C4-2B (cell line): ENCODE measurements around the gene TMPRSS2.

Experiments used
- H3K27ac ChIP-seq: fragments of 450-650 bp; 2 replicates; pipeline ENCODE4 v1.5.1; 2017
- ZFX ChIP-seq: fragments of 450-650 bp; IDR thresholded peaks from 2 replicates; pipeline ENCODE4 v1.6.1; 2017
- TF ChIP-seq, protein P1 (sequence below): fragments of 450-650 bp; conservative IDR thresholded peaks from 2 replicates; pipeline ENCODE4 v1.5.1; 2017; ENCODE audit warnings: mild to moderate bottlenecking

TMPRSS2 gene

DNA sequence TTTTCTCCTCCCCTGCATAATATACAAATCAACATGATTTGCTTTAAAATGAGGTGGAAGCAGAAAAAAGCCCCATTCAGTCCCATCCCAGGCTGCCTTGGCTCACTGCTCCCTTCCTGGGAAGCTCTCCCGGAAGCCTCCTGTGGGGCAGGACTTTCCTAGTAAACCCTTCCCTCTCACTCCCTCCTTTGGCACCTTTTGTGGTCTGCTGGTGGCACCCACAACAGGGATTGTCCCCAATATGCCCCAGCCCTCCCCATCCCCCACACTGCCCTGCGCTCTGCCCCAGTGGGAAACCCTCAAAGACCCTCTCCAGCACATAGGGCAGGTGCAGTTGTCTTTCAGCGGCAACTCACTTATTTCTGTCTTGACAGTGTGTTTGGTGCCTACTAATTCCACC is 1.8 kb upstream of the TMPRSS2 start:
- TF ChIP-seq, protein P1, sequence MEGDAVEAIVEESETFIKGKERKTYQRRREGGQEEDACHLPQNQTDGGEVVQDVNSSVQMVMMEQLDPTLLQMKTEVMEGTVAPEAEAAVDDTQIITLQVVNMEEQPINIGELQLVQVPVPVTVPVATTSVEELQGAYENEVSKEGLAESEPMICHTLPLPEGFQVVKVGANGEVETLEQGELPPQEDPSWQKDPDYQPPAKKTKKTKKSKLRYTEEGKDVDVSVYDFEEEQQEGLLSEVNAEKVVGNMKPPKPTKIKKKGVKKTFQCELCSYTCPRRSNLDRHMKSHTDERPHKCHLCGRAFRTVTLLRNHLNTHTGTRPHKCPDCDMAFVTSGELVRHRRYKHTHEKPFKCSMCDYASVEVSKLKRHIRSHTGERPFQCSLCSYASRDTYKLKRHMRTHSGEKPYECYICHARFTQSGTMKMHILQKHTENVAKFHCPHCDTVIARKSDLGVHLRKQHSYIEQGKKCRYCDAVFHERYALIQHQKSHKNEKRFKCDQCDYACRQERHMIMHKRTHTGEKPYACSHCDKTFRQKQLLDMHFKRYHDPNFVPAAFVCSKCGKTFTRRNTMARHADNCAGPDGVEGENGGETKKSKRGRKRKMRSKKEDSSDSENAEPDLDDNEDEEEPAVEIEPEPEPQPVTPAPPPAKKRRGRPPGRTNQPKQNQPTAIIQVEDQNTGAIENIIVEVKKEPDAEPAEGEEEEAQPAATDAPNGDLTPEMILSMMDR = no peak
- no peak for TF ChIP-seq ZFX
- peak overlapping the region; percentile 99 for H3K27ac ChIP-seq

DNA sequence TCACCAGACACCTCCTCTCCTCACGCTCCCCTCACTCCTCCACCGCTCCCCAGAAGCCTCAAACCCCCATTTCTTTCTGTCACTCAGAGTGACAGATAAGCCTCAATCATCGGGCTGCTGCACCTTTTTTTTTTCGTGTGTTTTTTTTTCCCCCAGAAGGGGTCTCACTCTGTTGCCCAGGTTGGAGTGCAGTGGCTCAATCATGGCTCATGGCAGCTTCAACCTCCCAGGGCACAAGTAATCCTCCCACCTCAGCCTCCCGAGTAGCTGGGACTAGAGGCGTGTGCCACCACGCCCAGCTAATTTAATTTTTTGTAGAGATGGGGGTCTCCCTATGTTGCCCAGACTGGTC is 1.2 kb upstream of the TMPRSS2 start:
- TF ChIP-seq ZFX = no peak
- TF ChIP-seq, protein P1 = peak; percentile 67
- peak overlapping the region; percentile 99 for H3K27ac ChIP-seq

DNA sequence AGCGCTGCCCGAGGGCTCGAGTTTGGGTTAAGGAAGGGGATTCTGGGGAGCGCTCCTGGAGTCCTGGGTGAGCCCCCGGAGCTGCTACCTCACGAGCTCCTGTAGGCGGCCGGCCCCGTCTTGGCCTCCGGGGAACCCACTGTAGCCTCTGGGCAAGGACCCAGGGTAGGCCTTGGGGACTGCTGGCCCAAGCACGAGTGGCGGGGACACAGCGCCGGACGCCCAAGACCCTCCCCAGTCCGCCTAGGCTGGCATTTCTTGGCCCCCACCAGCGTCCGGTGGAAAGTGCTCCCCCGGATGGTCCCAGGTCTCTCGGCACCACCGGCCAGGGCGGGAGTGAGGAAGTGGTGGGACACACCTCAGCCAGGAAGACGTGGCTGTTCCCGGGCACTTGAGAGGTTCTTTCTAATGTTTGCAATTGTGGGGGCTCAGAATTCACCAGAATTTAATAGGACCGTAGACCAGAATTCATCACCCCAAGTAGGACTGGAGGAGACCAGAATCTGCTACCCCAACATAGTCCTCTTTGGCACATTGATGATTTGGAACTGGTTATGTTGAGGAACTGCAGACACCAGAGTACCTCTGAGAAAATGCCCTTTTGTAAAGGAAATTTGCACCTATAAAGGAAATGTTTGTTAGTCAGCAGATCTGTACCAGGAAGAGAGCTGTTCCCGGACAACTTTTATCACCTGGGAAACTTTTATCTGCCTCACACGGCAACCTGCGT is 622 bp upstream of the TMPRSS2 start:
- TF ChIP-seq, protein P1 = no peak
- peak; percentile 52; the same call in 1 of the 2 replicates for TF ChIP-seq ZFX
- H3K27ac ChIP-seq = peak overlapping the region; percentile 99

DNA sequence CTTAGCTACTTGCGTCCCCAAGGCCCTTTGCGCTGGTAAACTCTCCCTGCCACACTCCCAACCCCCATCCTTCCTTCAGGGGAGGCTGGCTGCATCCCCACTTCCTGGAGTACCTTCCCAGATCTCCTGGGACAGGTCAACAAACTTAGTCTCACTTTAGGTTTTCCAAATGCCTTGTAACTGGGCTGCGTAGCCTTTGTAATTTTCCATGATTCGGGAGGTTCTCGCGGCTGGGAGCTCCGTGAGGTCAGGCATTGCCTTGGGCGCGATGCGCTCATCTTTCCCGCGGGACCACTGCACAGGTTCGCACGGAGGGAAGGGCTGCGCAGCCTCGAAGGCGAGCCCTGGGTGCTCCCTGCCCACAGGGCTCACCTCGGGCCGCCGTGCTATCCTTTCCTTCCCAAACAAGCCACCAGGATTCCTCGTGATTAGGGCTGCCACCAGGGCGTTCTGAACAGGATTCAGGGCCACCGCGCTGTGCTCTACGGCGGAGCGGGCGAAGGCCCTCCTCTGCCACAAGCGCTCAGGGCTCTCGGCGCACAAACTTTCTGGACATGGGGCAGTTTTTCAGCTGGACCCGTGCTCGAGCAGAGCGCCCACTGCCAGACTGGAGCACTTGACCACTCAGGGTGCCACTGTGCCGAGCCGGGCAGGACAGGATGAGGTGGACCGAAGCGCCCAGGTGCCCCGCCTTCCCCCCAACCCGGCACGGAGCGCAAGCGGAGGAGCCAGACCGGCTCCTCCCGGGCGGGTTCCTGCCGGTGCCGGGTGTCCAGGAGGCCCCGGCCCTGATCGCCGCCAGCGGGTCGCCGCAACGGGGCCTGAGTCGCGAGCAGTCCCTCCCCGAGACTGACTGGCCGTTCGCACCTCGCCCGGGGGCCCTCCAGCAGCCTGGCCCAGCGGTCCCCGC is 1.1 kb downstream of the TMPRSS2 start:
- peak overlapping the region; percentile 99 for H3K27ac ChIP-seq
- TF ChIP-seq, protein P1 = no peak
- TF ChIP-seq ZFX = 0 out of 2 replicates have a peak, but pooled peaks have one; percentile 39

DNA sequence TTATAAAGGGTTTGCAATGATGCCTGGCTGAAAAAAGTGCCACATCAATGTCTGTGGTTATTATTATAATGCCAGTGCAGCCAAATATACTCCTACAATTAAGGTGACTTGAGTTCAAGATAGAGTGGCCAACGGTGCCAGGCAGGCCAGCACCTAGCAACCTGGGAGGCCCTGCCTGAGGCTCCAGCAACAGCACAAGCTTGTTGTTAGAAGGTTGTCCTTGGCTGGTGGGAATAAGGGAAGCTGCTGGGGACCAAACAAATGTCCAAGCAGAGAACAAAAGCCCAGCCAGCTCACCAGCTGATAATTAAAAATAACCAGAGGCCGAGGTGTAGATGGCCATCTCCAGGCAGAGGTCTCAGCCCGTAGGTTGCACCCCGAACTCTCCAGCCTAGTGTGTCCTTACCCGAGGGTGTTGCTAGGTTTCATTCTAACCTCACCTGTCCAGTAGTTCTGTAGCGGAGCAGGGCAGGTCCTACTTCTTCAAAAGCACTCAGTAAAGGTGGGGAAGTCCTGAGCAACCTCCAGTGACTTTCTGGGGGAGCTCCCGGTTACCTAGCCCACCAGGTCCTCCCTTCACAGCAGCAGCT is 1.9 kb downstream of the TMPRSS2 start:
- TF ChIP-seq, protein P1 = no peak
- no peak for TF ChIP-seq ZFX

DNA sequence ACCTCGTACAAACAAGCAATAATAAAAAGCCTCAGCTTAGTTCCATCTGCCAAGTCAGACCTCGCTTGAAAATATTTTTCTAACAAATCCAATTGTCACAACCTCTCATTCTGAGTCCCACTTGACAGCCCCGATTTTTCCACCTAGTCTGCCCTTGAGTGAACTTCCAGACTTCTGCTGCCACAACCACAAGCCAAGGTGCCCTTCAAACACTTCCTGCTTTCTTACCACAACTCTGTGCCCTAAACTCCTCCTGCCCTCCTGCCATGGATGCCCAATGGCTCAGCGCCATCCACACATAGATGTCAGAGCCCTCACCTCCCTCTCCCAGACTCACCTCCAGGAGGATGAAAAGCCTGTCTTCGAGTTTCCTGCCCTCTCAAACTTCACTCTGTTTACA is 3.9 kb downstream of the TMPRSS2 start:
- peak overlapping the region; percentile 99 for H3K27ac ChIP-seq
- TF ChIP-seq, protein P1 = no peak
- no peak for TF ChIP-seq ZFX

More for the DNA sequence above, 1.9 kb downstream of the TMPRSS2 start:
- peak overlapping the region; percentile 99 for H3K27ac ChIP-seq
